K562 (cell line): ENCODE results near the gene PAFAH2. TPM values are rescaled to one million over a fixed set of nuclear protein-coding genes. Genes with fewer than 3 reads are reported as not detected.
A peak's percentile ranks its signal among the peaks of the same experiment; 100 is the strongest.

Source experiments
- CTBP1 ChIP-seq: fragments of 450-650 bp; IDR thresholded peaks from 2 replicates; pipeline ENCODE4 v1.6.1; 2016; ENCODE audit warnings: borderline replicate concordance
- EP300 ChIP-seq: IDR thresholded peaks from 2 replicates; pipeline ENCODE4 v1.6.1; 2012; ENCODE audit warnings: low read length, improper control_type of control experiment
- ETV5 ChIP-seq: sonication (generic); formaldehyde crosslinking; IDR thresholded peaks from 2 replicates; pipeline ENCODE4 v1.4.0; 2020; ENCODE audit warnings: low read depth, mild to moderate bottlenecking, missing genetic modification reagents
- HDAC3 ChIP-seq: fragments of 450-650 bp; IDR thresholded peaks from 2 replicates; pipeline ENCODE4 v1.6.1; 2018; ENCODE audit warnings: borderline replicate concordance, mild to moderate bottlenecking, moderate library complexity; ENCODE audit not compliant: partially characterized antibody
- JUND ChIP-seq, 2 experiments: IDR thresholded peaks; 2 replicates in 1 of 2; 3 replicates in 1 of 2; pipeline ENCODE4 v1.6.1; 2011; ENCODE audit warnings: borderline replicate concordance in 2 of 2, low read depth in 2 of 2, low read length in 2 of 2, improper control_type of control experiment in 1 of 2, missing biosample characterization in 1 of 2, missing genetic modification characterization in 1 of 2, missing genetic modification reagents in 1 of 2
- MTA2 ChIP-seq: fragments of 450-650 bp; IDR thresholded peaks from 2 replicates; pipeline ENCODE4 v1.6.1; 2016; ENCODE audit warnings: low read depth
- REST ChIP-seq, 2 experiments: fragments of 450-650 bp; formaldehyde crosslinking in 1 of 2; IDR thresholded peaks; 2 replicates each; pipeline versions ENCODE4 v1.4.0 to v1.6.1; 2014 to 2020; ENCODE audit warnings: mild to moderate bottlenecking in 2 of 2, borderline replicate concordance in 1 of 2, low read depth in 1 of 2
- SMARCE1 ChIP-seq: fragments of 450-650 bp; IDR thresholded peaks from 2 replicates; pipeline ENCODE4 v1.7.1; 2016; ENCODE audit warnings: mild to moderate bottlenecking
- SRSF1 ChIP-seq: fragments of 200-400 bp; formaldehyde crosslinking; IDR thresholded peaks from 2 replicates; pipeline ENCODE4 v1.6.1; 2017; ENCODE audit warnings: mild to moderate bottlenecking, low read depth, low read length, moderate library complexity
- TCF3 ChIP-seq: sonication (generic); formaldehyde crosslinking; IDR thresholded peaks from 2 replicates; pipeline ENCODE4 v1.4.0; 2020; ENCODE audit warnings: mild to moderate bottlenecking, missing genetic modification reagents
- ZBTB9 ChIP-seq: fragments of 450-650 bp; formaldehyde crosslinking; IDR thresholded peaks from 2 replicates; pipeline ENCODE4 v1.4.0; 2020; ENCODE audit warnings: mild to moderate bottlenecking, moderate library complexity
- polyA plus RNA-seq, 8 experiments: library from polyadenylated mRNA; depleted of rRNA in 4 of 8; stranded (reverse) in 5 of 8; unstranded in 3 of 8; fragments of >200 nt; fragmentation: Nextera tagmentation in 2 of 8; fragmentation: Illumina TruSeq in 1 of 8; extraction: Ambion mirVana in 2 of 8; extraction: Trizol in 1 of 8; gene quantifications; 2 replicates each; pipeline versions ENCODE4 v1.2.1 to v1.2.3, GENCODE V29; 2011 to 2014; ENCODE audit warnings: inconsistent platforms in 1 of 8, missing spikeins in 1 of 8
- total RNA-seq, 7 experiments: library from RNA; depleted of rRNA in 6 of 7; stranded (reverse); fragments of >200 nt in 6 of 7; fragmentation: Illumina TruSeq in 2 of 7; extraction: Trizol in 2 of 7; gene quantifications; 2 replicates each; pipeline versions ENCODE4 v1.2.1 to v1.2.3, GENCODE V29; 2011 to 2021; ENCODE audit warnings: low replicate concordance in 1 of 7

PAFAH2 gene
- total and polyA plus RNA-seq, 9 of the 15 experiments (the other 6 are each of a cell fraction or from before 2014, with no cell fraction given) = 4.2 to 10.9 (median 6.8) TPM

- peak; percentile 62; the same call in 1 of the 2 replicates for TF ChIP-seq ZBTB9 (CRISPR knock-in tag)
- peak; percentile 49 for TF ChIP-seq TCF3 (CRISPR knock-in tag)
- peak; percentile 16; the same call in 1 of the 2 replicates for TF ChIP-seq CTBP1
- TF ChIP-seq ETV5 (CRISPR knock-in tag) = no peak
- TF ChIP-seq JUND (IDR thresholded peaks at IDR 0.05; ENCODE audit: borderline replicate concordance, low read depth, low read length) = peak; percentile 10; the same call in 1 of the 2 replicates
- peak; percentile 18; the same call in 1 of the 3 replicates for TF ChIP-seq JUND (tag; IDR thresholded peaks at IDR 0.05; ENCODE audit: borderline replicate concordance, low read depth, low read length)
- no peak for TF ChIP-seq REST (IDR thresholded peaks at IDR 0.05; ENCODE audit: borderline replicate concordance)
- no peak for TF ChIP-seq REST (CRISPR knock-in tag; IDR thresholded peaks at IDR 0.05; ENCODE audit: low read depth)
- 0 out of 2 replicates have a peak, but pooled peaks have one; percentile 18 for TF ChIP-seq MTA2
- peak; percentile 60; the same call in 1 of the 2 replicates for TF ChIP-seq EP300
- peak; percentile 22; the same call in 1 of the 2 replicates for TF ChIP-seq SMARCE1
- TF ChIP-seq HDAC3 = no peak
- TF ChIP-seq SRSF1 = no peak
Observed at GRCh38 chr1:25978403-25978802, 19.5 kb downstream of the PAFAH2 start (continued).
